NK-92 treated with Interleukin-12 subunit alpha and Interleukin-12 subunit beta, amount 100 ng/mL, for 24 hours (cell line): ENCODE measurements around the gene TTC27.
"Not testable (repeated sequence)": the region's sequence is repeated elsewhere in the genome, so short reads cannot be mapped to it uniquely, and the experiment has no call there.

Experiments
- DNase-seq: peaks from one replicate; lab custom pipeline; 2025; lab: John Stamatoyannopoulos, UW

The TTC27 gene

GRCh38 chr2:32852856-32853255, 225.0 kb downstream of the TTC27 start:
- no peak for DNase-seq

- no peak for DNase-seq
These were observed 229.0 kb downstream of the TTC27 start for GRCh38 chr2:32856891-32857290.

- DNase-seq, result no peak
These were observed 230.9 kb downstream of the TTC27 start for GRCh38 chr2:32858713-32859112.

GRCh38 chr2:32860385-32860784, 232.5 kb downstream of the TTC27 start:
- no peak for DNase-seq

- DNase-seq, result no peak
These were observed 234.6 kb downstream of the TTC27 start for GRCh38 chr2:32862269-32863055.

- DNase-seq, result no peak
These were observed 235.5 kb downstream of the TTC27 start for GRCh38 chr2:32863326-32863725.

DNA sequence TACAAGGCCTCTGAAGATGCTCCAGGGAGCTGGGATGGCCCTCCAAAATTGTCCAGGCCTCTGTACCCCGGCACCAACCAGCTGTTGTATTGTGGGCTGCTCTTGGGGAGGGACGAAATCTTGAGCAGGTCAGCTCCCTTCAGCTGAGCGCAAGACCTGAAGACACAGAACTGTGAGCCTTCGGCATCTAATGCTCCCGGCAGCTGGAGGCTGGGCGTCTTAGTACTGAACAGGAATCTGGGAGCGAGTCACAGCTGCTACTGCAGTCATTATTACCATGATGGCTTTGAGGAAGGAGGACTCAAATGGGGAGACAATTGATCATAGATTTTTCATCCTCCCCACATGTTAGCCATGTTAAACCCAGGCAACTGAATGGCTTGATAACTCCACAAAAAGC, 236.0 kb downstream of the TTC27 start:
- DNase-seq, result no peak

GRCh38 chr2:32864334-32865111, 236.7 kb downstream of the TTC27 start:
- no peak for DNase-seq

DNA sequence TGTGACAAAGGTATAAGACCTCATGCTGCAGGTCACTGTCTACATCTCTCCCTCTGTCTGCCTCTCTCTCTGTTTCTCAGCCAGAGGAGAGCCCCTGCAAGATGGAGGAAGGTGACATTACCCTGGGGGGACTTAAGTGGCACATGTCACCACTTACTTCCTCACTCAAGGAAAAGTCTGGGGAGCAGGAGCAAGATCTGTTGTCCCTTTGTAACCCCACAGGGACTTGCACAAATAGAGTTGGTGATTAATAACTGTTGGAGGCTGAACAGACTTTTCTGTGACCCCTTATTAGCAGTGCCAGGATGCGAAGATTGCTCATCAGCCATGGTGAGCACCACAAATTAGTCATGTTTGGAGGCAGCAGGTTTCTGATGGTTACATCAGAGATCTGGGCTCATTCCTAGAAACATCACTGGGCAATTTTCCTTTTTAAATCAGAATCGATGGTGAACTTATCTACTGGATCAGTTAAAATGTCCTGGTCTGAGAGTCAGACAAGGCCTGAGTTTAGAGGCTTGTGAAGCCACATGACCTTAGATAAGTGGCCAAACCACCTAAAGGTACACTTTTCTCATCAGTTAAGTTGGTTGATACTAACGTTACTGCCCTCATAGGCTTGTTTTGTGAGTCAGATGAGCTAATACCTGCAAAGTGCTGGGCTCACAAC, 237.7 kb downstream of the TTC27 start:
- DNase-seq, result peak; percentile 58

DNA sequence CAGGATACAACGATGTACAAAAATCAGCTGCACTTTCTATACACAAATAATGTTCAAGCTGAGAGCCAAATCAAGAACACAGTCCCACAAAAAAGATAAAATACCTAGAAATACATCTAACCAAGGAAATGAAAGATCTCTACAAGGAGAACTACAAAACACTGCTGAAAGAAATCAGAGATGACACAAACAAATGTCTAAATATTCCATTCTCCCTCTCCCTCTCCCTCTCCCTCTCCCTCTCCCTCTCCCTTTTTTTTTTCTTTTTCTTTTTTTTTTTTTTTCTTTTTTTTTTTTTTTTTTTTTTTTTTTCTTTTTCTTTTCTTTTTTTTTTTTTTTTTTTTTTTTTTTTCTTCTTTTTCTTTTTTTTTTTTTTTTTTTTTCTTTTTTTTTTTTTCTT, 238.6 kb downstream of the TTC27 start:
- not testable (repeated sequence) for DNase-seq
